ENCODE data around the gene CAMKK2. TPM values are rescaled to one million over a fixed set of nuclear protein-coding genes. Genes with fewer than 3 reads are reported as not detected.

Gene CAMKK2
- total and polyA plus RNA-seq, 9 of the 15 experiments (the other 6 are each of a cell fraction or from before 2014, with no cell fraction given) = 4.3 to 32.0 (median 18.2) TPM

DNA sequence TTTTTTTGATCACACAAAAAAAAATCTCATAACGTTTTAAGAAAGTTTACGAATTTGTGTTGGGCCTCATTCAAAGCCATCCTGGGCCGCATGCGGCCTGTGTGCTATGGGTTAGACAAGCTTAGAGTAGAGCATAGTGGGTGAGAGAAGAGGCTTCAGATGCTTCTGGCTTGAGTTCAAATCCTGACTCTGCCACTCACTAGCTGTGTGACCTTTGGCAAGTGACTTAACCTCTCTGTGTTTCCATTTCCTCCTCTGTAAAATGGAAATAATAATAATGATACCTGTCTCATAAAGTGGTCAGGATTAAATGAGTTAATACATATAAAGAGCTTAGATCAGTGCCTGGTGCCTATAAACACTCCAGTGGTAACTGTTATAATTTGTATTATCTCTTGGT, 80.4 kb downstream of the CAMKK2 start:
- 92% methylated on average over 4 of the region's 4 CpGs for WGBS (ENCODE audit: insufficient coverage, low coverage, missing lambda C conversion rate)
- no peak overlapping the region for H3K9ac ChIP-seq (ENCODE audit: insufficient read depth in 1 of 2, low read depth in 2 of 2, low read length in 2 of 2)
- in situ Hi-C loops (cut with MboI) = no loop called here
- peaks cover 3 to 7% of the 10 kb centered on the region in 2 experiments; a peak in 4 of 5 replicates for H3K4me1 ChIP-seq (replicated peaks in 1 of 2; ENCODE audit: control insufficient read depth in 2 of 2, insufficient read depth in 2 of 2, low read length in 2 of 2)
- no peaks in the 10 kb centered on the region for H4K20me1 ChIP-seq (replicated peaks; ENCODE audit: control insufficient read depth, insufficient read depth, low read length)
- ATAC-seq (no peak), FAIRE-seq (no peak), DNase-seq (ENCODE audit: extremely low read depth in 1 of 4, low spot score in 3 of 4) (no peak)
- H3K4me3 ChIP-seq = no peak overlapping the region
- H3K79me2 ChIP-seq (ENCODE audit: control insufficient read depth, insufficient read depth, low read length) = peaks cover 3% of the 10 kb centered on the region; the same call in 1 of the 3 replicates
- no peak overlapping the region for H3K27ac ChIP-seq (ENCODE audit: extremely low read depth, low read depth, low read length)
- ChIA-PET POLR2A (interaction anchor here (0.6 to 1.3 kb wide), 4 partner anchors 8 to 341 kb away, joined by 3 to 4 read pairs (median 4); no protein-coding TSS in a partner anchor), CTCF (ENCODE audit: low intra/inter-chr PET ratio) (no interaction called here)
- H3K36me3 ChIP-seq (ENCODE audit: control insufficient read depth, insufficient read depth, low read length) = peaks cover 10% of the 10 kb centered on the region; the same call in 1 of the 3 replicates
- no peak overlapping the region for H2AFZ ChIP-seq (ENCODE audit: low read depth, low read length)
- intact Hi-C loops (cut with micrococcal nuclease) = loop anchor here (10.0 kb wide), 1 partner anchor 211 kb away; no protein-coding TSS in a partner anchor
- H3K4me2 ChIP-seq (ENCODE audit: insufficient read depth, low read length) = no peak overlapping the region
- BruUV-seq (replicated peaks) = no TSS peak
- no peaks in the 10 kb centered on the region for H3K27me3 ChIP-seq (ENCODE audit: control insufficient read depth in 2 of 2, insufficient read depth in 2 of 2, low read length in 2 of 2)
- no peaks in the 10 kb centered on the region for H3K9me3 ChIP-seq (replicated peaks; ENCODE audit: control insufficient read depth, insufficient read depth, low read depth, low read length)
- peaks cover 6% of the 10 kb centered on the region for H3K9me1 ChIP-seq (ENCODE audit: control insufficient read depth, insufficient read depth, low read length)
- TF ChIP-seq FUS (optimal IDR thresholded peaks at IDR 0.05; ENCODE audit: low read depth, low read length) (no peak), TEAD1 (CRISPR knock-in tag; IDR thresholded peaks at IDR 0.05) (no peak), ZNF165 (CRISPR knock-in tag; IDR thresholded peaks at IDR 0.05; ENCODE audit: borderline replicate concordance) (no peak), NFIC (IDR thresholded peaks at IDR 0.05) (no peak), DMBX1 (CRISPR knock-in tag; IDR thresholded peaks at IDR 0.05; ENCODE audit: borderline replicate concordance) (no peak), ZNF75A (CRISPR knock-in tag; IDR thresholded peaks at IDR 0.05) (no peak), CEBPG (CRISPR knock-in tag; IDR thresholded peaks at IDR 0.05) (no peak), CEBPG (tag; conservative IDR thresholded peaks at IDR 0.05 in 1 of 2, IDR thresholded peaks at IDR 0.05 in 1 of 2) (no peak), ZZZ3 (IDR thresholded peaks at IDR 0.05) (no peak), ADNP (tag; IDR thresholded peaks at IDR 0.05) (peak; percentile 42; the same call in 1 of the 2 replicates), ZNF217 (CRISPR knock-in tag; IDR thresholded peaks at IDR 0.05) (no peak), ZNF785 (CRISPR knock-in tag; IDR thresholded peaks at IDR 0.05) (no peak), SRSF1 (IDR thresholded peaks at IDR 0.05; ENCODE audit: low read depth, low read length) (no peak), CBFA2T2 (conservative IDR thresholded peaks at IDR 0.05) (no peak), MCM2 (IDR thresholded peaks at IDR 0.05; ENCODE audit: low read depth) (no peak), KDM1A (IDR thresholded peaks at IDR 0.05) (peak; percentile 53 to 70; a peak in 3 of 4 replicates), BCL6 (CRISPR knock-in tag; IDR thresholded peaks at IDR 0.05) (no peak), HIVEP1 (CRISPR knock-in tag; IDR thresholded peaks at IDR 0.05) (no peak), ZC3H8 (IDR thresholded peaks at IDR 0.05) (no peak), RNF2 (IDR thresholded peaks at IDR 0.05) (no peak), ZNF408 (CRISPR knock-in tag; IDR thresholded peaks at IDR 0.05; ENCODE audit: low read depth) (no peak), WHSC1 (IDR thresholded peaks at IDR 0.05; ENCODE audit: low read length) (no peak)
- TF ChIP-seq, protein P1, sequence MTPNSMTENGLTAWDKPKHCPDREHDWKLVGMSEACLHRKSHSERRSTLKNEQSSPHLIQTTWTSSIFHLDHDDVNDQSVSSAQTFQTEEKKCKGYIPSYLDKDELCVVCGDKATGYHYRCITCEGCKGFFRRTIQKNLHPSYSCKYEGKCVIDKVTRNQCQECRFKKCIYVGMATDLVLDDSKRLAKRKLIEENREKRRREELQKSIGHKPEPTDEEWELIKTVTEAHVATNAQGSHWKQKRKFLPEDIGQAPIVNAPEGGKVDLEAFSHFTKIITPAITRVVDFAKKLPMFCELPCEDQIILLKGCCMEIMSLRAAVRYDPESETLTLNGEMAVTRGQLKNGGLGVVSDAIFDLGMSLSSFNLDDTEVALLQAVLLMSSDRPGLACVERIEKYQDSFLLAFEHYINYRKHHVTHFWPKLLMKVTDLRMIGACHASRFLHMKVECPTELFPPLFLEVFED (CRISPR knock-in tag; conservative IDR thresholded peaks at IDR 0.05) = no peak
- TF ChIP-seq, protein P2, sequence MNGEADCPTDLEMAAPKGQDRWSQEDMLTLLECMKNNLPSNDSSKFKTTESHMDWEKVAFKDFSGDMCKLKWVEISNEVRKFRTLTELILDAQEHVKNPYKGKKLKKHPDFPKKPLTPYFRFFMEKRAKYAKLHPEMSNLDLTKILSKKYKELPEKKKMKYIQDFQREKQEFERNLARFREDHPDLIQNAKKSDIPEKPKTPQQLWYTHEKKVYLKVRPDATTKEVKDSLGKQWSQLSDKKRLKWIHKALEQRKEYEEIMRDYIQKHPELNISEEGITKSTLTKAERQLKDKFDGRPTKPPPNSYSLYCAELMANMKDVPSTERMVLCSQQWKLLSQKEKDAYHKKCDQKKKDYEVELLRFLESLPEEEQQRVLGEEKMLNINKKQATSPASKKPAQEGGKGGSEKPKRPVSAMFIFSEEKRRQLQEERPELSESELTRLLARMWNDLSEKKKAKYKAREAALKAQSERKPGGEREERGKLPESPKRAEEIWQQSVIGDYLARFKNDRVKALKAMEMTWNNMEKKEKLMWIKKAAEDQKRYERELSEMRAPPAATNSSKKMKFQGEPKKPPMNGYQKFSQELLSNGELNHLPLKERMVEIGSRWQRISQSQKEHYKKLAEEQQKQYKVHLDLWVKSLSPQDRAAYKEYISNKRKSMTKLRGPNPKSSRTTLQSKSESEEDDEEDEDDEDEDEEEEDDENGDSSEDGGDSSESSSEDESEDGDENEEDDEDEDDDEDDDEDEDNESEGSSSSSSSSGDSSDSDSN (IDR thresholded peaks at IDR 0.05; ENCODE audit: borderline replicate concordance in 1 of 2, low read depth in 2 of 2, low read length in 2 of 2) = no peak

All from K562 (cell line).